NCI-H2171 treated with DMSO at 0.1 percent for 48 hours (cell line): ENCODE data around the gene SRR.

Experiments
- DNase-seq: peaks from one replicate; lab custom pipeline; 2025; lab: John Stamatoyannopoulos, UW

The SRR gene

GRCh38 chr17:2371183-2372130, 67.7 kb downstream of the SRR start:
- no peak for DNase-seq

- DNase-seq: no peak
These were observed 68.4 kb downstream of the SRR start for GRCh38 chr17:2372180-2372579.

GRCh38 chr17:2372681-2373080, 68.9 kb downstream of the SRR start:
- DNase-seq: no peak

- no peak for DNase-seq
These were observed 69.4 kb downstream of the SRR start for GRCh38 chr17:2373179-2373578.
